ENCODE measurements around the gene JARID2. TPM values are rescaled to one million over a fixed set of nuclear protein-coding genes. Genes with fewer than 3 reads are reported as not detected.

Gene JARID2
- total RNA-seq, 1 experiment from 2014 or later: 180 TPM

DNA sequence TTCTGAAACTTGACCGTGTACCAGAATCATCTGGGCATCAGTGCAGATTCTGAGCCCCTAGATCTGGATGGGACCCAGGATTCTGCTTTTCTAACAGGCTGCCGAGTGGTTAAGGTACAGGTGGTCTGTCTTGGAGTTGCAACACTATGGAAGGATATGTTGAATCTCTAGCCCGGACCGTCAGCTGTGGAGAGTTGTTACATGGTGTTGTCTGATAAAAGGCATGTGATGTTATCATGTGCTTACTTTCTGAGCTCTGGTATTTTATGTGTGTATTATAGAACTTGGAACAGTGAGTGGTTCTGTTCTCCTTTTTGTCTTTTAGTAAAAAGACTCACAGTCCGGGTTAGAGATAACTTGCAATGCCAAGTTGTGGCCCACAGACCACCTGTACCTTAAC, 123.0 kb downstream of the JARID2 start (continued):
- TF ChIP-seq, protein P1, sequence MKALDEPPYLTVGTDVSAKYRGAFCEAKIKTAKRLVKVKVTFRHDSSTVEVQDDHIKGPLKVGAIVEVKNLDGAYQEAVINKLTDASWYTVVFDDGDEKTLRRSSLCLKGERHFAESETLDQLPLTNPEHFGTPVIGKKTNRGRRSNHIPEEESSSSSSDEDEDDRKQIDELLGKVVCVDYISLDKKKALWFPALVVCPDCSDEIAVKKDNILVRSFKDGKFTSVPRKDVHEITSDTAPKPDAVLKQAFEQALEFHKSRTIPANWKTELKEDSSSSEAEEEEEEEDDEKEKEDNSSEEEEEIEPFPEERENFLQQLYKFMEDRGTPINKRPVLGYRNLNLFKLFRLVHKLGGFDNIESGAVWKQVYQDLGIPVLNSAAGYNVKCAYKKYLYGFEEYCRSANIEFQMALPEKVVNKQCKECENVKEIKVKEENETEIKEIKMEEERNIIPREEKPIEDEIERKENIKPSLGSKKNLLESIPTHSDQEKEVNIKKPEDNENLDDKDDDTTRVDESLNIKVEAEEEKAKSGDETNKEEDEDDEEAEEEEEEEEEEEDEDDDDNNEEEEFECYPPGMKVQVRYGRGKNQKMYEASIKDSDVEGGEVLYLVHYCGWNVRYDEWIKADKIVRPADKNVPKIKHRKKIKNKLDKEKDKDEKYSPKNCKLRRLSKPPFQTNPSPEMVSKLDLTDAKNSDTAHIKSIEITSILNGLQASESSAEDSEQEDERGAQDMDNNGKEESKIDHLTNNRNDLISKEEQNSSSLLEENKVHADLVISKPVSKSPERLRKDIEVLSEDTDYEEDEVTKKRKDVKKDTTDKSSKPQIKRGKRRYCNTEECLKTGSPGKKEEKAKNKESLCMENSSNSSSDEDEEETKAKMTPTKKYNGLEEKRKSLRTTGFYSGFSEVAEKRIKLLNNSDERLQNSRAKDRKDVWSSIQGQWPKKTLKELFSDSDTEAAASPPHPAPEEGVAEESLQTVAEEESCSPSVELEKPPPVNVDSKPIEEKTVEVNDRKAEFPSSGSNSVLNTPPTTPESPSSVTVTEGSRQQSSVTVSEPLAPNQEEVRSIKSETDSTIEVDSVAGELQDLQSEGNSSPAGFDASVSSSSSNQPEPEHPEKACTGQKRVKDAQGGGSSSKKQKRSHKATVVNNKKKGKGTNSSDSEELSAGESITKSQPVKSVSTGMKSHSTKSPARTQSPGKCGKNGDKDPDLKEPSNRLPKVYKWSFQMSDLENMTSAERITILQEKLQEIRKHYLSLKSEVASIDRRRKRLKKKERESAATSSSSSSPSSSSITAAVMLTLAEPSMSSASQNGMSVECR (CRISPR knock-in tag; IDR thresholded peaks at IDR 0.05; ENCODE audit: borderline replicate concordance): no peak

DNA sequence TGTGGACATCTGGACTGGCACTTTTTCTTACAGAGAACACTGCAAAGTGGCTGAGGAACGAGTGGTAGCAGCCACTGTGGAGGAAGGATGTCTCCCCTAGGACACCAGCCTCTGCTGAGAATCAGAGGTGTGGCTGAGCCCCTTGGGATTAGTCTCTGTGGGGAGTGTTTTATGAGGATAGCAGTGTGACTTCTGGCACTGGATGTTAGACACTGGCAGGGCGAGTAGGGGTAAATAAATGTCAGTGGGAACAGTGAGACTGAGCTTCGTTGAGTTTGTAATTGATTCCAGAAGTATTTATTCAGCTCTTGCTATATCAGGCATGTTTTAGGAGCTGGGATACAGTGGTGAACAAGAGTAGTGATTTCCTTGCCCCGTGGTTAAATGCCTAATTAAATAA, 124.0 kb downstream of the JARID2 start:
- peak overlapping the region; percentile 25 for H3K27ac Mint-ChIP-seq
- no peaks in the 10 kb centered on the region for H3K36me3 Mint-ChIP-seq
- ChIA-PET CTCF (no interaction called here), POLR2A (interaction anchor here (0.7 kb wide), 1 partner anchor 12 kb away, joined by 3 read pairs; no protein-coding TSS in a partner anchor)
- no peaks in the 10 kb centered on the region for H3K9me3 Mint-ChIP-seq
- ATAC-seq: no peak
- no peak overlapping the region for H3K4me3 Mint-ChIP-seq
- H3K27me3 Mint-ChIP-seq (ENCODE audit: low read depth): no peaks in the 10 kb centered on the region
- H3K4me1 Mint-ChIP-seq: peaks cover 26% of the 10 kb centered on the region
- TF ChIP-seq SP1 (CRISPR knock-in tag; conservative IDR thresholded peaks at IDR 0.05): no peak
- TF ChIP-seq, protein P2, sequence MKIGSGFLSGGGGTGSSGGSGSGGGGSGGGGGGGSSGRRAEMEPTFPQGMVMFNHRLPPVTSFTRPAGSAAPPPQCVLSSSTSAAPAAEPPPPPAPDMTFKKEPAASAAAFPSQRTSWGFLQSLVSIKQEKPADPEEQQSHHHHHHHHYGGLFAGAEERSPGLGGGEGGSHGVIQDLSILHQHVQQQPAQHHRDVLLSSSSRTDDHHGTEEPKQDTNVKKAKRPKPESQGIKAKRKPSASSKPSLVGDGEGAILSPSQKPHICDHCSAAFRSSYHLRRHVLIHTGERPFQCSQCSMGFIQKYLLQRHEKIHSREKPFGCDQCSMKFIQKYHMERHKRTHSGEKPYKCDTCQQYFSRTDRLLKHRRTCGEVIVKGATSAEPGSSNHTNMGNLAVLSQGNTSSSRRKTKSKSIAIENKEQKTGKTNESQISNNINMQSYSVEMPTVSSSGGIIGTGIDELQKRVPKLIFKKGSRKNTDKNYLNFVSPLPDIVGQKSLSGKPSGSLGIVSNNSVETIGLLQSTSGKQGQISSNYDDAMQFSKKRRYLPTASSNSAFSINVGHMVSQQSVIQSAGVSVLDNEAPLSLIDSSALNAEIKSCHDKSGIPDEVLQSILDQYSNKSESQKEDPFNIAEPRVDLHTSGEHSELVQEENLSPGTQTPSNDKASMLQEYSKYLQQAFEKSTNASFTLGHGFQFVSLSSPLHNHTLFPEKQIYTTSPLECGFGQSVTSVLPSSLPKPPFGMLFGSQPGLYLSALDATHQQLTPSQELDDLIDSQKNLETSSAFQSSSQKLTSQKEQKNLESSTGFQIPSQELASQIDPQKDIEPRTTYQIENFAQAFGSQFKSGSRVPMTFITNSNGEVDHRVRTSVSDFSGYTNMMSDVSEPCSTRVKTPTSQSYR (CRISPR knock-in tag; IDR thresholded peaks at IDR 0.05): no peak
- TF ChIP-seq, protein P3, sequence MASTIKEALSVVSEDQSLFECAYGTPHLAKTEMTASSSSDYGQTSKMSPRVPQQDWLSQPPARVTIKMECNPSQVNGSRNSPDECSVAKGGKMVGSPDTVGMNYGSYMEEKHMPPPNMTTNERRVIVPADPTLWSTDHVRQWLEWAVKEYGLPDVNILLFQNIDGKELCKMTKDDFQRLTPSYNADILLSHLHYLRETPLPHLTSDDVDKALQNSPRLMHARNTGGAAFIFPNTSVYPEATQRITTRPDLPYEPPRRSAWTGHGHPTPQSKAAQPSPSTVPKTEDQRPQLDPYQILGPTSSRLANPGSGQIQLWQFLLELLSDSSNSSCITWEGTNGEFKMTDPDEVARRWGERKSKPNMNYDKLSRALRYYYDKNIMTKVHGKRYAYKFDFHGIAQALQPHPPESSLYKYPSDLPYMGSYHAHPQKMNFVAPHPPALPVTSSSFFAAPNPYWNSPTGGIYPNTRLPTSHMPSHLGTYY (CRISPR knock-in tag; IDR thresholded peaks at IDR 0.05): no peak
- TF ChIP-seq EMX1 (CRISPR knock-in tag; IDR thresholded peaks at IDR 0.05): no peak
- no peak for TF ChIP-seq TEAD1 (CRISPR knock-in tag; IDR thresholded peaks at IDR 0.05)
- no peak for DNase-seq (ENCODE audit: low spot score)

DNA sequence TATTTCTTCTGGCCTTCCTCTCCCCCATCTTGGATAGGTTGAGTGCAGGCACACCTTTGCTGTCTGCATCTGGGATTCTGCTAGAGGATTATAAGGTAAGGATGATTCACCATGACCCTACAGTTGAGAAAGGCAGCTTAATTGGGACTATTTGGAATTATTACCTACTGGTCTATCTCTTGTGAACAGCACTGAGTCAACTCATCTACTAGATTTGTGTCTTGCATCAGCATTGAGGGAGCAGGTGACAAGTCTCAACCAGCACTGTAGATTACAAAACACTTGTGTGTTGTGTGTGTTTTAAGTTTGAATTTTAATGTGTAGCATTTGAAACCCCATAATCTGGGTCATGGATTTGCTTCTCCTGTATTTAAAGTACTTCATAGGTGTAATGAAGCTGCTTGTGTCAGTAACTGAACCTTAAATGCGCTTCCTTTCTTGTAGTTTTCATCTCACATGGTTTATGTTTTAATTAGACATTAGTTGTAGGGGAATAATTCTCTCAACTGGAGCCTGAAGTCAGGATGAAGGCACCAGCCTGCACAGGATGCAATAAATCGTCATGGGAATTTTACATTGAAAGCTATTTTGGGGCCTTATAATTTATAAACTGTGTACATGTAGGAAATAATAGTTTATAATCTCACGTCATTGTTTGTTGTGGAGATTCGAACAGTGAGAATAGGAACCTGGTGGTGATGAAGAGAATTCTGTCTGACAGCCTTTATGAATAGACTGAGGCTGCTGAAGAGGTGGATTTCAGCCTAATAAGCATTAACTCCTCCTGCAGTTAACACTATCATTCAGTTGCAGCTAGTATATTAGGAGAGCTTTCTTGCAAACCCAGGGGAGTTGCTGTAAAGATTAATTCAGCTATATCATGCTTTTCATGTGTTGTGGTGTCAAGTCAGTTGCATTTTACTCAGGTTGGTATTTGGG, 125.1 kb downstream of the JARID2 start:
- Mint-ChIP-seq H3K27ac (peak overlapping the region; percentile 67), H3K4me1 (peaks cover 34% of the 10 kb centered on the region), H3K9me3 (no peaks in the 10 kb centered on the region), H3K36me3 (peaks cover 6% of the 10 kb centered on the region), H3K27me3 (ENCODE audit: low read depth) (no peaks in the 10 kb centered on the region), H3K4me3 (no peak overlapping the region)
- ChIA-PET POLR2A (interaction anchor here (0.7 kb wide), 1 partner anchor 10 kb away, joined by 3 read pairs; no protein-coding TSS in a partner anchor), CTCF (interaction anchor here (0.7 kb wide), 1 partner anchor 75 kb away, joined by 5 read pairs; no protein-coding TSS in a partner anchor)
- ATAC-seq (no peak), DNase-seq (ENCODE audit: low spot score) (no peak)
- no peak for TF ChIP-seq NFYB (CRISPR knock-in tag; conservative IDR thresholded peaks at IDR 0.05; ENCODE audit: low read depth)
- TF ChIP-seq NFATC4 (CRISPR knock-in tag; IDR thresholded peaks at IDR 0.05): no peak
- TF ChIP-seq ZBTB21 (CRISPR knock-in tag; IDR thresholded peaks at IDR 0.05; ENCODE audit: borderline replicate concordance): no peak
- TF ChIP-seq PRRX2 (CRISPR knock-in tag; IDR thresholded peaks at IDR 0.05): no peak
- TF ChIP-seq ZNF423 (CRISPR knock-in tag; IDR thresholded peaks at IDR 0.05): no peak
- TF ChIP-seq, protein P4, sequence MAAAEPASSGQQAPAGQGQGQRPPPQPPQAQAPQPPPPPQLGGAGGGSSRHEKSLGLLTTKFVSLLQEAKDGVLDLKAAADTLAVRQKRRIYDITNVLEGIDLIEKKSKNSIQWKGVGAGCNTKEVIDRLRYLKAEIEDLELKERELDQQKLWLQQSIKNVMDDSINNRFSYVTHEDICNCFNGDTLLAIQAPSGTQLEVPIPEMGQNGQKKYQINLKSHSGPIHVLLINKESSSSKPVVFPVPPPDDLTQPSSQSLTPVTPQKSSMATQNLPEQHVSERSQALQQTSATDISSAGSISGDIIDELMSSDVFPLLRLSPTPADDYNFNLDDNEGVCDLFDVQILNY (CRISPR knock-in tag; IDR thresholded peaks at IDR 0.05): no peak
- no peak for TF ChIP-seq KAT7 (CRISPR knock-in tag; IDR thresholded peaks at IDR 0.05; ENCODE audit: borderline replicate concordance)
- TF ChIP-seq, protein P5, sequence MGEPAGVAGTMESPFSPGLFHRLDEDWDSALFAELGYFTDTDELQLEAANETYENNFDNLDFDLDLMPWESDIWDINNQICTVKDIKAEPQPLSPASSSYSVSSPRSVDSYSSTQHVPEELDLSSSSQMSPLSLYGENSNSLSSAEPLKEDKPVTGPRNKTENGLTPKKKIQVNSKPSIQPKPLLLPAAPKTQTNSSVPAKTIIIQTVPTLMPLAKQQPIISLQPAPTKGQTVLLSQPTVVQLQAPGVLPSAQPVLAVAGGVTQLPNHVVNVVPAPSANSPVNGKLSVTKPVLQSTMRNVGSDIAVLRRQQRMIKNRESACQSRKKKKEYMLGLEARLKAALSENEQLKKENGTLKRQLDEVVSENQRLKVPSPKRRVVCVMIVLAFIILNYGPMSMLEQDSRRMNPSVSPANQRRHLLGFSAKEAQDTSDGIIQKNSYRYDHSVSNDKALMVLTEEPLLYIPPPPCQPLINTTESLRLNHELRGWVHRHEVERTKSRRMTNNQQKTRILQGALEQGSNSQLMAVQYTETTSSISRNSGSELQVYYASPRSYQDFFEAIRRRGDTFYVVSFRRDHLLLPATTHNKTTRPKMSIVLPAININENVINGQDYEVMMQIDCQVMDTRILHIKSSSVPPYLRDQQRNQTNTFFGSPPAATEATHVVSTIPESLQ (CRISPR knock-in tag; IDR thresholded peaks at IDR 0.05): no peak
- no peak for TF ChIP-seq TEAD4 (CRISPR knock-in tag; IDR thresholded peaks at IDR 0.05)
- no peak for TF ChIP-seq ETV6 (CRISPR knock-in tag; IDR thresholded peaks at IDR 0.05)
- TF ChIP-seq ZNF416 (CRISPR knock-in tag; IDR thresholded peaks at IDR 0.05): no peak
- TF ChIP-seq, protein P6, sequence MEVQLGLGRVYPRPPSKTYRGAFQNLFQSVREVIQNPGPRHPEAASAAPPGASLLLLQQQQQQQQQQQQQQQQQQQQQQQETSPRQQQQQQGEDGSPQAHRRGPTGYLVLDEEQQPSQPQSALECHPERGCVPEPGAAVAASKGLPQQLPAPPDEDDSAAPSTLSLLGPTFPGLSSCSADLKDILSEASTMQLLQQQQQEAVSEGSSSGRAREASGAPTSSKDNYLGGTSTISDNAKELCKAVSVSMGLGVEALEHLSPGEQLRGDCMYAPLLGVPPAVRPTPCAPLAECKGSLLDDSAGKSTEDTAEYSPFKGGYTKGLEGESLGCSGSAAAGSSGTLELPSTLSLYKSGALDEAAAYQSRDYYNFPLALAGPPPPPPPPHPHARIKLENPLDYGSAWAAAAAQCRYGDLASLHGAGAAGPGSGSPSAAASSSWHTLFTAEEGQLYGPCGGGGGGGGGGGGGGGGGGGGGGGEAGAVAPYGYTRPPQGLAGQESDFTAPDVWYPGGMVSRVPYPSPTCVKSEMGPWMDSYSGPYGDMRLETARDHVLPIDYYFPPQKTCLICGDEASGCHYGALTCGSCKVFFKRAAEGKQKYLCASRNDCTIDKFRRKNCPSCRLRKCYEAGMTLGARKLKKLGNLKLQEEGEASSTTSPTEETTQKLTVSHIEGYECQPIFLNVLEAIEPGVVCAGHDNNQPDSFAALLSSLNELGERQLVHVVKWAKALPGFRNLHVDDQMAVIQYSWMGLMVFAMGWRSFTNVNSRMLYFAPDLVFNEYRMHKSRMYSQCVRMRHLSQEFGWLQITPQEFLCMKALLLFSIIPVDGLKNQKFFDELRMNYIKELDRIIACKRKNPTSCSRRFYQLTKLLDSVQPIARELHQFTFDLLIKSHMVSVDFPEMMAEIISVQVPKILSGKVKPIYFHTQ (CRISPR knock-in tag; IDR thresholded peaks at IDR 0.05): no peak

Measured in WTC11 (cell line).